ENCODE results near the gene RALGAPA2.
A peak's percentile ranks its signal among the peaks of the same experiment; 100 is the strongest.

RALGAPA2 gene

GRCh38 chr20:20423117-20423516 is 289.3 kb downstream of the RALGAPA2 start:
- no peak for DNase-seq

GRCh38 chr20:20417876-20418676 is 294.4 kb downstream of the RALGAPA2 start:
- DNase-seq = no peak

GRCh38 chr20:20415321-20415720 is 297.1 kb downstream of the RALGAPA2 start:
- no peak for DNase-seq

GRCh38 chr20:20414640-20415220 is 297.7 kb downstream of the RALGAPA2 start:
- no peak for DNase-seq

GRCh38 chr20:20413810-20414281 is 298.6 kb downstream of the RALGAPA2 start:
- no peak for DNase-seq

GRCh38 chr20:20412750-20413149 is 299.7 kb downstream of the RALGAPA2 start:
- peak; percentile 28 for DNase-seq

GRCh38 chr20:20411836-20412235 is 300.6 kb downstream of the RALGAPA2 start:
- no peak for DNase-seq

GRCh38 chr20:20411402-20411801 is 301.0 kb downstream of the RALGAPA2 start:
- DNase-seq = no peak

- DNase-seq = no peak
Measured at GRCh38 chr20:20410678-20411077, 301.8 kb downstream of the RALGAPA2 start.

- no peak for DNase-seq
Measured at GRCh38 chr20:20409331-20409730, 303.1 kb downstream of the RALGAPA2 start.

GRCh38 chr20:20407891-20408805 is 304.3 kb downstream of the RALGAPA2 start:
- no peak for DNase-seq

- DNase-seq = no peak
Measured at GRCh38 chr20:20406306-20406705, 306.1 kb downstream of the RALGAPA2 start.

GRCh38 chr20:20405623-20406022 is 306.8 kb downstream of the RALGAPA2 start:
- no peak for DNase-seq

- no peak for DNase-seq
Measured at GRCh38 chr20:20404633-20405032, 307.8 kb downstream of the RALGAPA2 start.

- no peak for DNase-seq
Measured at GRCh38 chr20:20401991-20402390, 310.5 kb downstream of the RALGAPA2 start.

- DNase-seq = no peak
Measured at GRCh38 chr20:20399531-20400500, 312.6 kb downstream of the RALGAPA2 start.

- no peak for DNase-seq
Measured at GRCh38 chr20:20398123-20398522, 314.3 kb downstream of the RALGAPA2 start.

GRCh38 chr20:20396794-20397193 is 315.6 kb downstream of the RALGAPA2 start:
- DNase-seq = no peak

GRCh38 chr20:20395903-20396568 is 316.4 kb downstream of the RALGAPA2 start:
- no peak for DNase-seq

GRCh38 chr20:20395087-20395486 is 317.4 kb downstream of the RALGAPA2 start:
- no peak for DNase-seq

All from activated CD4-positive, alpha-beta T cell treated with anti-CD3 and anti-CD28 coated beads, Interleukin-2, amount 50 U/mL, for 16 hours (primary cell).